ENCODE results near the gene PPP1R12A. TPM values are rescaled to one million over a fixed set of nuclear protein-coding genes. Genes with fewer than 3 reads are reported as not detected.

The PPP1R12A gene
- total and polyA plus RNA-seq, 12 donors = 11.5 to 73.5 (median 58.6) TPM

DNA sequence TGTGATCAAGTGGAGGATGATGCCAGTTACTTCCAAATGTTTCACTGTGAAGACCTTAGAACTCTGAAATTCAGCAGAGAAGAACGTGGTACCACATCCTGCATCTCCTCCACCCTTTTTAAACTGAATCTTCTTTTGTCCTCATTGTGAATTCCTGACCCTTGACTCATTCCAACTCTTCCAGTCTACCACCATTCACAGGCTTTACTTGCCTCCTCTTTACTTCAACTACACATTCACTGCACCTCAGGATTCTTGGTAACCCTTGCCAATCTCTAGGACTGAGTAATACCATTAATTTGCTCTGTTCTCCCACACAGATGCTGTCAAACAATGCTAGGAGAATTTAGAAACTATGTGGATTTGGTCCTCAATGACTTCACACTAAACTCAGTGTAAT lies 37.3 kb downstream of the PPP1R12A start:
- no peak overlapping the region for H3K27ac ChIP-seq
- intact Hi-C loops (cut with DNase I) = loop anchor here in 1 of 10 donors (5.0 to 10.0 kb wide), 2 partner anchors 35 to 287 kb away; no protein-coding TSS in a partner anchor
- TF ChIP-seq, protein P1, sequence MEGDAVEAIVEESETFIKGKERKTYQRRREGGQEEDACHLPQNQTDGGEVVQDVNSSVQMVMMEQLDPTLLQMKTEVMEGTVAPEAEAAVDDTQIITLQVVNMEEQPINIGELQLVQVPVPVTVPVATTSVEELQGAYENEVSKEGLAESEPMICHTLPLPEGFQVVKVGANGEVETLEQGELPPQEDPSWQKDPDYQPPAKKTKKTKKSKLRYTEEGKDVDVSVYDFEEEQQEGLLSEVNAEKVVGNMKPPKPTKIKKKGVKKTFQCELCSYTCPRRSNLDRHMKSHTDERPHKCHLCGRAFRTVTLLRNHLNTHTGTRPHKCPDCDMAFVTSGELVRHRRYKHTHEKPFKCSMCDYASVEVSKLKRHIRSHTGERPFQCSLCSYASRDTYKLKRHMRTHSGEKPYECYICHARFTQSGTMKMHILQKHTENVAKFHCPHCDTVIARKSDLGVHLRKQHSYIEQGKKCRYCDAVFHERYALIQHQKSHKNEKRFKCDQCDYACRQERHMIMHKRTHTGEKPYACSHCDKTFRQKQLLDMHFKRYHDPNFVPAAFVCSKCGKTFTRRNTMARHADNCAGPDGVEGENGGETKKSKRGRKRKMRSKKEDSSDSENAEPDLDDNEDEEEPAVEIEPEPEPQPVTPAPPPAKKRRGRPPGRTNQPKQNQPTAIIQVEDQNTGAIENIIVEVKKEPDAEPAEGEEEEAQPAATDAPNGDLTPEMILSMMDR (IDR thresholded peaks at IDR 0.05) = no peak

DNA sequence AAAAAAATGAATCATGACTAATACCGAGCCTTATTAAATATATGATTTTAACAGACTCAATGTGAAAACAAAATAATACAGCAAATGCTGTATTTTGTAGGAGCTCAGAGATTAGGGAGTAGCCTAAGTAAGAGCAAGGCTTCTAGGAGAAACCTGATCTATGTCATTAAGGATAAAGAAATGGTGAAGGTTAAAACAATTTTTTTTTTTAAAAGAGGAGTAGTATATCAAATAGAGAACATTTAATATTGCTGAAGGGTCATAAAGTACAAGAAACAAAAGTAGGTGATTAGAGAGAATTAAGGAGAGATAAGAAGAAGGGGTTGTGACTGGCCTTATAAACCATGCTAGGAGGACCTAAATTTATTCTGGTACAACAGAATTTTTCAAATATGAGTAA lies 39.1 kb downstream of the PPP1R12A start:
- Histone ChIP-seq H3K4me1 (peaks cover 1 to 78% (median 41%) of the 10 kb centered on the region in 9 donors), H3K9me3 (no peaks in the 10 kb centered on the region), H3K27ac (no peak overlapping the region), H3K27me3 (no peaks in the 10 kb centered on the region), H3K4me3 (no peak overlapping the region), H3K36me3 (no peaks in the 10 kb centered on the region)
- no peak for DNase-seq
- ATAC-seq = no peak
- intact Hi-C loops (cut with DNase I) = loop anchor here in 1 of 10 donors (5.0 to 10.0 kb wide), 2 partner anchors 36 to 289 kb away; no protein-coding TSS in a partner anchor
- TF ChIP-seq, protein P1 (IDR thresholded peaks at IDR 0.05) = no peak
- 75 to 77% methylated on average over 1 of the region's 1 CpG for WGBS, 2 donors

More for the DNA sequence above, 37.3 kb downstream of the PPP1R12A start:
- H3K9me3 ChIP-seq = no peaks in the 10 kb centered on the region
- DNase-seq (no peak), ATAC-seq (peak in 1 of 8 donors; percentile 22)
- no peaks in the 10 kb centered on the region for H3K36me3 ChIP-seq
- 61 to 63% methylated on average over 1 of the region's 1 CpG for WGBS, 2 donors
- peaks cover 5 to 86% (median 57%) of the 10 kb centered on the region in 9 donors for H3K4me1 ChIP-seq
- no peaks in the 10 kb centered on the region for H3K27me3 ChIP-seq
- H3K4me3 ChIP-seq = no peak overlapping the region

DNA sequence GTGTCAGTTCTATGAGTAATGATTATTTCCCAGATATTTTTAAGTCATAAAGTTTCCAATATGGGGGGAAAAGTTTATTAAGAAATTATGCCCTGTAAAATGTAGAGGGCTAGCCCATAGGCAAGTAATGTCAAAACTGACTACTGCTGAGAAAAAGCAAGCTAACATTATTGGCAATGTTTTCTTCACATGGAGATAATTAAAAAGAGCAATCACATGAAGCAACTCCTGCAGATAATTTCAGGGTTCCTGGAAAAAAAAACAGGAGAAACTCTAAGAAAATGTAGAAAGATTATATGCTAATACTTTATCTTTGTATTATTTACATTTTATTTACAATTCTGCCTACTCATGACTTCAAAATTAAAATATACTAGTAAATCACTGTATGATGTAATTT lies 39.8 kb downstream of the PPP1R12A start:
- intact Hi-C loops (cut with DNase I) = loop anchor here in 1 of 10 donors (5.0 to 10.0 kb wide), 2 partner anchors 37 to 290 kb away; no protein-coding TSS in a partner anchor
- peaks cover 0 to 75% (median 35%) of the 10 kb centered on the region in 9 donors for H3K4me1 ChIP-seq
- TF ChIP-seq, protein P1 (IDR thresholded peaks at IDR 0.05) = no peak
- H3K27ac ChIP-seq = no peak overlapping the region
- H3K9me3 ChIP-seq = no peaks in the 10 kb centered on the region
- no peaks in the 10 kb centered on the region for H3K36me3 ChIP-seq
- no peak overlapping the region for H3K4me3 ChIP-seq
- no peak for DNase-seq
- no peak for ATAC-seq
- no peaks in the 10 kb centered on the region for H3K27me3 ChIP-seq

GRCh38 chr12:79891506-79892162 lies 43.3 kb downstream of the PPP1R12A start:
- H3K4me3 ChIP-seq = no peak overlapping the region
- H3K9me3 ChIP-seq = no peaks in the 10 kb centered on the region
- TF ChIP-seq, protein P1 (IDR thresholded peaks at IDR 0.05) = no peak
- no peaks in the 10 kb centered on the region for H3K27me3 ChIP-seq
- WGBS, 2 donors = 91 to 96% methylated on average over 2 of the region's 2 CpGs
- H3K4me1 ChIP-seq = peaks cover 0 to 83% (median 51%) of the 10 kb centered on the region in 9 donors
- DNase-seq = no peak
- peak in 3 of 8 donors; percentile 25 to 70 (median 58) for ATAC-seq
- intact Hi-C loops (cut with DNase I) = loop anchor here in 2 of 10 donors (5.0 to 10.0 kb wide), 2 partner anchors 41 to 293 kb away; no protein-coding TSS in a partner anchor
- H3K36me3 ChIP-seq = no peaks in the 10 kb centered on the region
- H3K27ac ChIP-seq = no peak overlapping the region
